ENCODE data around the gene GRIP1. TPM values are rescaled to one million over a fixed set of nuclear protein-coding genes. Genes with fewer than 3 reads are reported as not detected.

The GRIP1 gene
- total and polyA plus RNA-seq, 10 of the 15 experiments (the other 5 are each of a cell fraction or from before 2014, with no cell fraction given): 0.05 to 0.85 (median 0.50) TPM; not detected in 7

- no peak overlapping the region for H3K9ac ChIP-seq (ENCODE audit: control insufficient read depth, insufficient read depth, low read length)
- H3K9me3 ChIP-seq (replicated peaks; ENCODE audit: control insufficient read depth, insufficient read depth, low read length): no peaks in the 10 kb centered on the region
- H4K20me1 ChIP-seq (ENCODE audit: control insufficient read depth, insufficient read depth): no peaks in the 10 kb centered on the region
- ATAC-seq: no peak
- CTCF ChIA-PET: no interaction called here
- no peak overlapping the region for H3K4me3 ChIP-seq
- H3K27ac ChIP-seq (ENCODE audit: control insufficient read depth, insufficient read depth): no peak overlapping the region
- no peaks in the 10 kb centered on the region for H3K36me3 ChIP-seq (ENCODE audit: control insufficient read depth in 2 of 2, insufficient read depth in 2 of 2, low read length in 1 of 2)
- intact Hi-C loops (cut with micrococcal nuclease; ENCODE audit: unreplicated experiment) (no loop called here), in situ Hi-C loops (cut with MboI) (no loop called here)
- no peaks in the 10 kb centered on the region for H3K27me3 ChIP-seq (replicated peaks in 1 of 2; ENCODE audit: control insufficient read depth in 2 of 2, insufficient read depth in 2 of 2, low read length in 1 of 2)
- WGBS (ENCODE audit: insufficient coverage, insufficient replicate concordance, low lambda C conversion rate, missing lambda C conversion rate): 93% methylated on average over 3 of the region's 3 CpGs
- POLR2A ChIA-PET: no interaction called here
- no peak overlapping the region for H3K4me2 ChIP-seq (ENCODE audit: control insufficient read depth, insufficient read depth)
- no peak overlapping the region for H2AFZ ChIP-seq (ENCODE audit: control insufficient read depth, low read depth, low read length)
- RAD21 ChIA-PET (ENCODE audit: unreplicated experiment): interaction anchor here (1.6 kb wide), 1 partner anchor 18 kb away, joined by 3 read pairs; no protein-coding TSS in a partner anchor
- H3K79me2 ChIP-seq (ENCODE audit: control insufficient read depth, insufficient read depth, low read length): no peaks in the 10 kb centered on the region
- FAIRE-seq: no peak
- no TSS peak for BruUV-seq (replicated peaks)
- no peak for DNase-seq (ENCODE audit: low read depth, low spot score)
- peaks cover 9% of the 10 kb centered on the region; the same call in 1 of the 2 replicates for H3K4me1 ChIP-seq (ENCODE audit: control insufficient read depth, insufficient read depth, low read length)
- SMC1A ChIA-PET (ENCODE audit: uncharacterized antibody, unreplicated experiment): no interaction called here
- no peak for TF ChIP-seq TAF1 (IDR thresholded peaks at IDR 0.05; ENCODE audit: borderline replicate concordance, low read depth, low read length)
- TF ChIP-seq, protein P1, sequence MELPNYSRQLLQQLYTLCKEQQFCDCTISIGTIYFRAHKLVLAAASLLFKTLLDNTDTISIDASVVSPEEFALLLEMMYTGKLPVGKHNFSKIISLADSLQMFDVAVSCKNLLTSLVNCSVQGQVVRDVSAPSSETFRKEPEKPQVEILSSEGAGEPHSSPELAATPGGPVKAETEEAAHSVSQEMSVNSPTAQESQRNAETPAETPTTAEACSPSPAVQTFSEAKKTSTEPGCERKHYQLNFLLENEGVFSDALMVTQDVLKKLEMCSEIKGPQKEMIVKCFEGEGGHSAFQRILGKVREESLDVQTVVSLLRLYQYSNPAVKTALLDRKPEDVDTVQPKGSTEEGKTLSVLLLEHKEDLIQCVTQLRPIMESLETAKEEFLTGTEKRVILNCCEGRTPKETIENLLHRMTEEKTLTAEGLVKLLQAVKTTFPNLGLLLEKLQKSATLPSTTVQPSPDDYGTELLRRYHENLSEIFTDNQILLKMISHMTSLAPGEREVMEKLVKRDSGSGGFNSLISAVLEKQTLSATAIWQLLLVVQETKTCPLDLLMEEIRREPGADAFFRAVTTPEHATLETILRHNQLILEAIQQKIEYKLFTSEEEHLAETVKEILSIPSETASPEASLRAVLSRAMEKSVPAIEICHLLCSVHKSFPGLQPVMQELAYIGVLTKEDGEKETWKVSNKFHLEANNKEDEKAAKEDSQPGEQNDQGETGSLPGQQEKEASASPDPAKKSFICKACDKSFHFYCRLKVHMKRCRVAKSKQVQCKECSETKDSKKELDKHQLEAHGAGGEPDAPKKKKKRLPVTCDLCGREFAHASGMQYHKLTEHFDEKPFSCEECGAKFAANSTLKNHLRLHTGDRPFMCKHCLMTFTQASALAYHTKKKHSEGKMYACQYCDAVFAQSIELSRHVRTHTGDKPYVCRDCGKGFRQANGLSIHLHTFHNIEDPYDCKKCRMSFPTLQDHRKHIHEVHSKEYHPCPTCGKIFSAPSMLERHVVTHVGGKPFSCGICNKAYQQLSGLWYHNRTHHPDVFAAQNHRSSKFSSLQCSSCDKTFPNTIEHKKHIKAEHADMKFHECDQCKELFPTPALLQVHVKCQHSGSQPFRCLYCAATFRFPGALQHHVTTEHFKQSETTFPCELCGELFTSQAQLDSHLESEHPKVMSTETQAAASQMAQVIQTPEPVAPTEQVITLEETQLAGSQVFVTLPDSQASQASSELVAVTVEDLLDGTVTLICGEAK (IDR thresholded peaks at IDR 0.05; ENCODE audit: borderline replicate concordance): no peak
- TF ChIP-seq NFIC (IDR thresholded peaks at IDR 0.05; ENCODE audit: low read depth, low read length): no peak
- no peak for TF ChIP-seq IRF4 (IDR thresholded peaks at IDR 0.05; ENCODE audit: low read depth, low read length)
- TF ChIP-seq EZH2 (IDR thresholded peaks at IDR 0.05; ENCODE audit: borderline replicate concordance, control insufficient read depth, low read depth, low read length): no peak
- no peak for TF ChIP-seq ZBED1 (IDR thresholded peaks at IDR 0.05; ENCODE audit: borderline replicate concordance)
- TF ChIP-seq, protein P2, sequence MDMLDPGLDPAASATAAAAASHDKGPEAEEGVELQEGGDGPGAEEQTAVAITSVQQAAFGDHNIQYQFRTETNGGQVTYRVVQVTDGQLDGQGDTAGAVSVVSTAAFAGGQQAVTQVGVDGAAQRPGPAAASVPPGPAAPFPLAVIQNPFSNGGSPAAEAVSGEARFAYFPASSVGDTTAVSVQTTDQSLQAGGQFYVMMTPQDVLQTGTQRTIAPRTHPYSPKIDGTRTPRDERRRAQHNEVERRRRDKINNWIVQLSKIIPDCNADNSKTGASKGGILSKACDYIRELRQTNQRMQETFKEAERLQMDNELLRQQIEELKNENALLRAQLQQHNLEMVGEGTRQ (IDR thresholded peaks at IDR 0.05; ENCODE audit: borderline replicate concordance, low read depth, low read length): no peak
- no peak for TF ChIP-seq SMAD5 (IDR thresholded peaks at IDR 0.05; ENCODE audit: low read depth)
- no peak for TF ChIP-seq SRF (IDR thresholded peaks at IDR 0.05; ENCODE audit: low read depth in 2 of 2, low read length in 2 of 2)
- TF ChIP-seq NKRF (conservative IDR thresholded peaks at IDR 0.05): no peak
- TF ChIP-seq GABPA (IDR thresholded peaks at IDR 0.05; ENCODE audit: low read depth): no peak
- TF ChIP-seq, protein P3, sequence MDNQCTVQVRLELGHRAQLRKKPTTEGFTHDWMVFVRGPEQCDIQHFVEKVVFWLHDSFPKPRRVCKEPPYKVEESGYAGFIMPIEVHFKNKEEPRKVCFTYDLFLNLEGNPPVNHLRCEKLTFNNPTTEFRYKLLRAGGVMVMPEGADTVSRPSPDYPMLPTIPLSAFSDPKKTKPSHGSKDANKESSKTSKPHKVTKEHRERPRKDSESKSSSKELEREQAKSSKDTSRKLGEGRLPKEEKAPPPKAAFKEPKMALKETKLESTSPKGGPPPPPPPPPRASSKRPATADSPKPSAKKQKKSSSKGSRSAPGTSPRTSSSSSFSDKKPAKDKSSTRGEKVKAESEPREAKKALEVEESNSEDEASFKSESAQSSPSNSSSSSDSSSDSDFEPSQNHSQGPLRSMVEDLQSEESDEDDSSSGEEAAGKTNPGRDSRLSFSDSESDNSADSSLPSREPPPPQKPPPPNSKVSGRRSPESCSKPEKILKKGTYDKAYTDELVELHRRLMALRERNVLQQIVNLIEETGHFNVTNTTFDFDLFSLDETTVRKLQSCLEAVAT (IDR thresholded peaks at IDR 0.05): no peak
- TF ChIP-seq TCF3 (IDR thresholded peaks at IDR 0.05; ENCODE audit: borderline replicate concordance, insufficient read depth, low read depth, low read length): no peak
- TF ChIP-seq, protein P4, sequence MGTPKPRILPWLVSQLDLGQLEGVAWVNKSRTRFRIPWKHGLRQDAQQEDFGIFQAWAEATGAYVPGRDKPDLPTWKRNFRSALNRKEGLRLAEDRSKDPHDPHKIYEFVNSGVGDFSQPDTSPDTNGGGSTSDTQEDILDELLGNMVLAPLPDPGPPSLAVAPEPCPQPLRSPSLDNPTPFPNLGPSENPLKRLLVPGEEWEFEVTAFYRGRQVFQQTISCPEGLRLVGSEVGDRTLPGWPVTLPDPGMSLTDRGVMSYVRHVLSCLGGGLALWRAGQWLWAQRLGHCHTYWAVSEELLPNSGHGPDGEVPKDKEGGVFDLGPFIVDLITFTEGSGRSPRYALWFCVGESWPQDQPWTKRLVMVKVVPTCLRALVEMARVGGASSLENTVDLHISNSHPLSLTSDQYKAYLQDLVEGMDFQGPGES (IDR thresholded peaks at IDR 0.05): no peak
- no peak for TF ChIP-seq IKZF1 (conservative IDR thresholded peaks at IDR 0.05)
Measured at GRCh38 chr12:66665435-66665985, 13.4 kb downstream of the GRIP1 start.

All from GM12878 (cell line).